DND-41 (cell line): ENCODE results near the gene TFEC.

Experiments used
- EZH2 ChIP-seq: IDR thresholded peaks from 3 replicates; pipeline ENCODE4 v1.6.1; 2012; ENCODE audit warnings: borderline replicate concordance, low read depth, mild to moderate bottlenecking, moderate library complexity, low read length, inconsistent platforms; ENCODE audit not compliant: severe bottlenecking
- TF ChIP-seq, protein P1 (sequence below): IDR thresholded peaks from 2 replicates; pipeline ENCODE4 v1.5.1; 2012; ENCODE audit warnings: borderline replicate concordance, low read length, moderate library complexity, mild to moderate bottlenecking; ENCODE audit not compliant: poor library complexity, severe bottlenecking; ENCODE audit errors: extremely low read depth

DNA sequence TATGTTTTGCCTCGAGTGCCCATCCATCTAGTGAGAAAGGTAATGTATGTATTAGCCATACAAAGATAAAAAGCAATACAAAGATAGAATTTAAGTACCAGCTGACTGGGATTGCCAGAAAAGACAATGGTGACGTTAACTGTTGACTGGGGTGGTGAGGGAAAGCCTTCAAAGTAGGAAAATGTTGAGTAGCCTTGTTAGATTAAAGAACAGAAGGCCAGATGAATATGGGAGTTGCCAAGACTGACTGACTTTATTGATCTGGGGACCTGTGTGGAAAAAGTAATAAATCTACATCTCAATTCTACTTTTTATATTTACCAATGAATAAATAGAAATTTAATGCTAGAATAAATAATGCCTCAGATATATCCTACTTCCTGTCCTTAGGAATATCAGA lies 97.7 kb downstream of the TFEC start:
- TF ChIP-seq, protein P1, sequence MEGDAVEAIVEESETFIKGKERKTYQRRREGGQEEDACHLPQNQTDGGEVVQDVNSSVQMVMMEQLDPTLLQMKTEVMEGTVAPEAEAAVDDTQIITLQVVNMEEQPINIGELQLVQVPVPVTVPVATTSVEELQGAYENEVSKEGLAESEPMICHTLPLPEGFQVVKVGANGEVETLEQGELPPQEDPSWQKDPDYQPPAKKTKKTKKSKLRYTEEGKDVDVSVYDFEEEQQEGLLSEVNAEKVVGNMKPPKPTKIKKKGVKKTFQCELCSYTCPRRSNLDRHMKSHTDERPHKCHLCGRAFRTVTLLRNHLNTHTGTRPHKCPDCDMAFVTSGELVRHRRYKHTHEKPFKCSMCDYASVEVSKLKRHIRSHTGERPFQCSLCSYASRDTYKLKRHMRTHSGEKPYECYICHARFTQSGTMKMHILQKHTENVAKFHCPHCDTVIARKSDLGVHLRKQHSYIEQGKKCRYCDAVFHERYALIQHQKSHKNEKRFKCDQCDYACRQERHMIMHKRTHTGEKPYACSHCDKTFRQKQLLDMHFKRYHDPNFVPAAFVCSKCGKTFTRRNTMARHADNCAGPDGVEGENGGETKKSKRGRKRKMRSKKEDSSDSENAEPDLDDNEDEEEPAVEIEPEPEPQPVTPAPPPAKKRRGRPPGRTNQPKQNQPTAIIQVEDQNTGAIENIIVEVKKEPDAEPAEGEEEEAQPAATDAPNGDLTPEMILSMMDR, result no peak
- no peak for TF ChIP-seq EZH2
